ENCODE results near the gene NATD1. TPM values are rescaled to one million over a fixed set of nuclear protein-coding genes. Genes with fewer than 3 reads are reported as not detected.
"Not testable (repeated sequence)": the region's sequence is repeated elsewhere in the genome, so short reads cannot be mapped to it uniquely, and the experiment has no call there.

NATD1 gene
- polyA plus RNA-seq, 2 donors: 2.3 to 3.2 TPM

DNA sequence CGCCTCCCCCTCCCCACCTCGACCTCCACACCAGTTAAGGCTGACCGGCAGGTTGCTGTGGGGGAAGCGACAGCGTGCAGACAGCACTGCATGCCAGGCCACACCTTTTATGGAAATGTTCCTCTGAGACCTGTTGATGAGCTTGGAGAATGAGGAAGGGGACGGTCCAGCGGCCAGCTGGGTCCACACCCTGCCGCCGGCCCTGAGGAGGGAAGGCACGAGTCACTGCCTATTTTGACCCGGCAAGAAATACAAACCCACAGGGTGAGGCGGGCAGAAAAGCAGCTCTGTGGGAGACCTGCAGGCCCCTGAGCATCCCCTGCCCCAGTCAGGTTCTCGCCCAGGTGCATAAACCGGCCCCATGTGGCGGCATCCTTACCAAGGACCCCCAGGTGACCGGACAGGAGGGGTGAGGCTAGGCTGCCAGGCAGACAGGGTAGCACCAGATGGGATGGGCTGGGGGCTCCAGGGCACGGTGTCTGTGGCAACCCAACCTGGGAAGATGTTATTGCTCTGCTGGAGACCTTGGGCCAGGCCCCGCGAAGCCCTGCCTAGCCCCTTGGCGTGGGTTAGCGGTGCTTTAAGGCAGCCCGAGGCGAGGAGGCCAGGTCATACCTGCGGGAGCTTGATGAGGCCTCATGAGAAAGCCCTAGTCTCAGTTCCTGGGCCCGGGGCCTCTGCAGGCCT lies 12.7 kb downstream of the NATD1 start:
- WGBS, 2 donors: 71 to 76% methylated on average over 25 of the region's 25 CpGs
- no peaks in the 10 kb centered on the region for H3K9me3 ChIP-seq (ENCODE audit: control insufficient read depth in 2 of 2, insufficient read depth in 1 of 2, low read depth in 1 of 2, low read length in 1 of 2)
- H3K4me1 ChIP-seq (ENCODE audit: control insufficient read depth in 2 of 2, insufficient read depth in 2 of 2, low read length in 1 of 2): no peaks in the 10 kb centered on the region
- no peaks in the 10 kb centered on the region for H3K27me3 ChIP-seq (ENCODE audit: control insufficient read depth in 1 of 2, insufficient read depth in 2 of 2, low read length in 2 of 2)
- no peak overlapping the region for H3K4me3 ChIP-seq (ENCODE audit: low read depth in 1 of 2, low read length in 2 of 2)
- no peak overlapping the region for H3K27ac ChIP-seq (ENCODE audit: low read depth in 2 of 2, low read length in 1 of 2)
- peaks cover 0 to 2% of the 10 kb centered on the region in 2 donors for H3K36me3 ChIP-seq (ENCODE audit: control insufficient read depth in 2 of 2, insufficient read depth in 2 of 2, low read length in 1 of 2)

DNA sequence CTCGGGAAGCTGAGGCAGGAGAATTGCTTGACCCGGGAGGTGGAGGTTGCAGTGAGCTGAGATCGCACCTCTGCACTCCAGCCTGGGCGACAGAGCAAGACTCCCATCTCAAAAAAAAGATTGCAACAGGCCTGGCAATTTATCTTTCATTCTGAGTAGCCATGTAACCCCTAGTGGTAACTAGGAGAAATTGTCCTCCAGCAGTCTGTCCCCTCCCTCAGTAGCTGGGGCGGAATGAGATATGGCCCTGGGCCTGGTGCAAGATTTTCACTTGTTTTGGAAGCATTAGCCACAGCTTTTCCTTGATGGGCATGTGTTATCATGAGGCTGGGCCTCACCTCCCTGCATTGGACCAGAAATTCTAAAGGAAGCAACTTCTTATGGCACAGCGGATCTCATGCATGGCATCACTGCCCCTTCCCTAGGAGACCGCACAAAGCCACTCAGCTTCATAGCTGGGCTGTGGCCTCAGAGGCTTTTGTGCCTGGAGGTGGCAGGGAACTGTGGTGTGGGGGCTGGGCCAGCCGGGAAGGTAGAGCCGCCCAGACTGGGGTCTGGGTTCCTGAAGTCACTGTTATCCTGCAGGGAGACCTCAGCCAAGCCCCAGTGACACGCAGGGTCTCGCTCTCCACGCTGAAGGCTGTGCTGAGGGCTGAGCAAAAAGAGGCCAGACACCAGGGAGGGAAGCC lies 13.4 kb downstream of the NATD1 start:
- Histone ChIP-seq H3K9me3 (ENCODE audit: control insufficient read depth in 2 of 2, insufficient read depth in 1 of 2, low read depth in 1 of 2, low read length in 1 of 2) (no peaks in the 10 kb centered on the region), H3K4me1 (ENCODE audit: control insufficient read depth in 2 of 2, insufficient read depth in 2 of 2, low read length in 1 of 2) (no peaks in the 10 kb centered on the region), H3K27ac (ENCODE audit: low read depth in 2 of 2, low read length in 1 of 2) (no peak overlapping the region), H3K27me3 (ENCODE audit: control insufficient read depth in 1 of 2, insufficient read depth in 2 of 2, low read length in 2 of 2) (no peaks in the 10 kb centered on the region), H3K36me3 (ENCODE audit: control insufficient read depth in 2 of 2, insufficient read depth in 2 of 2, low read length in 1 of 2) (peaks cover 0 to 2% of the 10 kb centered on the region in 2 donors), H3K4me3 (ENCODE audit: low read depth in 1 of 2, low read length in 2 of 2) (no peak overlapping the region)
- WGBS, 2 donors: 79 to 81% methylated on average over 12 of the region's 12 CpGs

DNA sequence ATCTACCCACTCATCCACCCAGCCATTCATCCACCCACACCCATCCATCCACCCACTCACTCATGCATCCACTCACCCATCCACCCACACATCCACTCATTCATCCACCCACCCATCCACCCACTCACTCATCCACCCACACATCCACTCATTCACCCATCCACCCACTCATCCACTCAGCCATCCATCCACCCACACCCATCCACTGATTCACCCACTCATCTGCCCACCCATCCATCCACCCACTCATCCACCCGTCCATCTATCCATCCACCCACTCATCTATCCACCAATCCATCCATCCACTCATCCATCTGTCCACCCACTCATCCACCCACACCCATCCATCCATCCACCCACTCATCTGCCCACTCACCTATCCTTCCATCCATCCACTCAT lies 17.3 kb downstream of the NATD1 start:
- H3K9me3 ChIP-seq (ENCODE audit: control insufficient read depth in 2 of 2, insufficient read depth in 1 of 2, low read depth in 1 of 2, low read length in 1 of 2): no peaks in the 10 kb centered on the region
- H3K4me1 ChIP-seq (ENCODE audit: control insufficient read depth in 2 of 2, insufficient read depth in 2 of 2, low read length in 1 of 2): no peaks in the 10 kb centered on the region
- no peaks in the 10 kb centered on the region for H3K36me3 ChIP-seq (ENCODE audit: control insufficient read depth in 2 of 2, insufficient read depth in 2 of 2, low read length in 1 of 2)
- 72 to 88% methylated on average over 1 of the region's 1 CpG for WGBS, 2 donors
- H3K27me3 ChIP-seq (ENCODE audit: control insufficient read depth in 1 of 2, insufficient read depth in 2 of 2, low read length in 2 of 2): no peaks in the 10 kb centered on the region
- no peak overlapping the region for H3K27ac ChIP-seq (ENCODE audit: low read depth in 2 of 2, low read length in 1 of 2)
- H3K4me3 ChIP-seq (ENCODE audit: low read depth in 1 of 2, low read length in 2 of 2): no peak overlapping the region

DNA sequence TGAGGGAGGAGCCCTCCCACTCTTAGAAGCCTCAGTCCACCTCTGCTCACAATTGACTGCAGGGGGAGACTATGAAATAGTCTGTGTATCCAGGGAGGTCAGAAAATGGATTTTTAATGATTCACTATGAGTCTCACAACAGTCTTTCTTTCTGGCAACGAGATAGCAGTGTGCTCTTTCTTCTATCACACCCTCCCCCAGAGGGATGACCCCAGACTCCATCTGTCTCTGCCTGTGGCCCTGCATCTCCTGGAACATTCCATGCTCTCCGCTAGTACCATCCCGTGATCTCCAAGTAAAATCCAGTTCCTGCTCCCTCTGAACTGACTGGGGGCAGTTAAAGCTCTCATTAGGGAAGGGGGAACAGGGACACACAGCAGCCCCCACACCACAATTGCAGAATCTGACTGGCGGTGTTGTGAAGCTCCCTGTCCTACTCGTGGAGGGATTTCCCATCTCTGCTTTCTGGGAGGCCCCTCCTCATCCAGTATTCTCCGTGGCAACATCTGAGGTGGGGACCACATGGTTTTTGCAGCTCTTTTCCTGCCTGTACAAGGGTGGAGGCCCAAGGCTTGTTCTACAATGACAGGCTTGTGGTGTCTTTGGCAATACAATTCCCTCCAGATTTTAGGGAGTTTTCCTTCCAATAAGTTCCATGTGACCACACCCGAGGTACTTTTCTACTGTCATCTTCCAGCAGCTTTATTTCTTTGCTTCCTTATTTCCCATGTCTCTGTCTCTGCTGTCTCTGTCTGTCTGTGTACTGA lies 19.4 kb downstream of the NATD1 start:
- no peaks in the 10 kb centered on the region for H3K27me3 ChIP-seq (ENCODE audit: control insufficient read depth in 1 of 2, insufficient read depth in 2 of 2, low read length in 2 of 2)
- no peaks in the 10 kb centered on the region for H3K9me3 ChIP-seq (ENCODE audit: control insufficient read depth in 2 of 2, insufficient read depth in 1 of 2, low read depth in 1 of 2, low read length in 1 of 2)
- no peak overlapping the region for H3K27ac ChIP-seq (ENCODE audit: low read depth in 2 of 2, low read length in 1 of 2)
- no peaks in the 10 kb centered on the region for H3K4me1 ChIP-seq (ENCODE audit: control insufficient read depth in 2 of 2, insufficient read depth in 2 of 2, low read length in 1 of 2)
- H3K4me3 ChIP-seq (ENCODE audit: low read depth in 1 of 2, low read length in 2 of 2): no peak overlapping the region
- H3K36me3 ChIP-seq (ENCODE audit: control insufficient read depth in 2 of 2, insufficient read depth in 2 of 2, low read length in 1 of 2): no peaks in the 10 kb centered on the region
- WGBS, 2 donors: 61 to 73% methylated on average over 7 of the region's 7 CpGs

DNA sequence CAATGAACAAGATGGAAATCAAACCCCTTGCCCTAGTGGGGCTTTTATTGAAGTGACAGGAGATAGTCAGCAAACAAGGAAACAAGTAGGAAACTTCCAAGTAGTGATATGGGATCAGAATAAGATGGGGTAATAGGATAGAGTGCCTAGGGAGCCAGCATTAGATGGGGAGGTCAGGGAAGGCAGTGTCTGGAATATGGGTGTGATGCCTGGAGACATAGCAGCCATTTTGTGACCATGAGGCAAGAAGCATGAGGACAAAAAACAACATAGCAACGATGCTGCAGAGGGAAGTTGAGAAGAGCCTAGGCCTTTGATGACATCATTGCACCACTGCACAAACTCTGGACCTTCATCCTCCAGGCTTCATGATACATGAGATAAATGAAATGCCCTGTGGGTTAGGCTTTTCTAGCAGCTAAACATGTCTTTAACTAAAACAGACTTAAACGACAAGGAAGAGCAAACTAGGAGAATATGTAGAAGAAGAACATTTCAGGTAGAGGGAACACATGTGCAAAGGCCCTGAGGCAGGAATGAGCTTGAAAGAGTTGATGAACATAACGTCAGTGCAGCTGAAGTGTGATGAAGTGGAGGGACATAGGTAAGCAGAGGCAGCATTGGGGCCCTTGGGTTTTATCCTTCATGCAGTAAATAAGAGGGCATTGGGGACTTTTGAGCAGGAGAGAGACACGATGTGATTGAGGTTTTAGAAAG lies 21.0 kb downstream of the NATD1 start:
- no peaks in the 10 kb centered on the region for H3K36me3 ChIP-seq (ENCODE audit: control insufficient read depth in 2 of 2, insufficient read depth in 2 of 2, low read length in 1 of 2)
- H3K4me1 ChIP-seq (ENCODE audit: control insufficient read depth in 2 of 2, insufficient read depth in 2 of 2, low read length in 1 of 2): no peaks in the 10 kb centered on the region
- H3K4me3 ChIP-seq (ENCODE audit: low read depth in 1 of 2, low read length in 2 of 2): no peak overlapping the region
- H3K27me3 ChIP-seq (ENCODE audit: control insufficient read depth in 1 of 2, insufficient read depth in 2 of 2, low read length in 2 of 2): no peaks in the 10 kb centered on the region
- no peaks in the 10 kb centered on the region for H3K9me3 ChIP-seq (ENCODE audit: control insufficient read depth in 2 of 2, insufficient read depth in 1 of 2, low read depth in 1 of 2, low read length in 1 of 2)
- H3K27ac ChIP-seq (ENCODE audit: low read depth in 2 of 2, low read length in 1 of 2): no peak overlapping the region
- 90 to 92% methylated on average over 4 of the region's 4 CpGs for WGBS, 2 donors

DNA sequence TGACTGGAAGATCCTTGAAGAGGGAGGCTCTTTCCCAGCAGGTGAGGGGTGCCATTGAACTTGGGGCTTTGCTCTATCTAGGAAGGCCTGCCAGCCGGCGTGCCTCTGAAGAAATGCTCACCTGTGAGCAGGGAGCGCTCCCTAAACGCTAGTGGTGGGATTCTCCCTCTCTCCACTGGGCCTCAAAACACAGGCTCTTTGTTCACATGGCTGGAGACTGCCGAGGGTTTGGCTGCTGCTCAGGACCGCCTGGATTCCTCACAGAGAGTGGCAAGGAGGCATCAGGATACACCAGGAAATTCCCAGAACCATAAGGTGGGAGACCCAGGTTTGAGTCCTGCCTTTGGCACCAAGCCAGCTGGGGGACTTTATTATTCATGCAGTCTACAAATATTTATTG lies 21.7 kb downstream of the NATD1 start:
- Histone ChIP-seq H3K4me1 (ENCODE audit: control insufficient read depth in 2 of 2, insufficient read depth in 2 of 2, low read length in 1 of 2) (no peaks in the 10 kb centered on the region), H3K27ac (ENCODE audit: low read depth in 2 of 2, low read length in 1 of 2) (no peak overlapping the region), H3K36me3 (ENCODE audit: control insufficient read depth in 2 of 2, insufficient read depth in 2 of 2, low read length in 1 of 2) (no peaks in the 10 kb centered on the region), H3K9me3 (ENCODE audit: control insufficient read depth in 2 of 2, insufficient read depth in 1 of 2, low read depth in 1 of 2, low read length in 1 of 2) (no peaks in the 10 kb centered on the region), H3K4me3 (ENCODE audit: low read depth in 1 of 2, low read length in 2 of 2) (no peak overlapping the region), H3K27me3 (ENCODE audit: control insufficient read depth in 1 of 2, insufficient read depth in 2 of 2, low read length in 2 of 2) (no peaks in the 10 kb centered on the region)
- WGBS, 2 donors: 69 to 70% methylated on average over 6 of the region's 6 CpGs

DNA sequence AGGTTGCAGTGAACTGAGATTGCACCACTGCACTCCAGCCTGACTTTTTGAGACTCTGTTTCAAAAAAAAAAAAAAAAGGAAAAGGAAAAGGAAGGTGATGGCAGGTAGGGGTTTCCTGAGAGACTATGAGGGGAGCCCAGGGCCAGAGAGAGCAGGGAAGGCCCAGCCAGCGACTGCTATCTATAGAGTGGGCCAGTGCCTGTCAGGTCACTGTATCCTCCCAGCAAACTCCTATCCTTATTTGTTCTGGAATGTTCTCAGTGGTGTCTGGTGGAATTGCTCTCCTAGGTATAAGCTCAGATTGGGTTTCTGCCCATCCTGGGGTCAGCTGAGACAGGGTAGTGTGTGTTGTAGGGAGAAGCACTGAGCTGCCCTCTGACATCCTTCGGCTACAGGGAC lies 24.4 kb downstream of the NATD1 start:
- H3K27ac ChIP-seq (ENCODE audit: low read depth in 2 of 2, low read length in 1 of 2): no peak overlapping the region
- H3K4me1 ChIP-seq (ENCODE audit: control insufficient read depth in 2 of 2, insufficient read depth in 2 of 2, low read length in 1 of 2): no peaks in the 10 kb centered on the region
- WGBS, 2 donors: 74 to 75% methylated on average over 2 of the region's 2 CpGs
- H3K27me3 ChIP-seq (ENCODE audit: control insufficient read depth in 1 of 2, insufficient read depth in 2 of 2, low read length in 2 of 2): no peaks in the 10 kb centered on the region
- peaks cover 0 to under 1% of the 10 kb centered on the region in 2 donors for H3K36me3 ChIP-seq (ENCODE audit: control insufficient read depth in 2 of 2, insufficient read depth in 2 of 2, low read length in 1 of 2)
- no peak overlapping the region for H3K4me3 ChIP-seq (ENCODE audit: low read depth in 1 of 2, low read length in 2 of 2)
- no peaks in the 10 kb centered on the region for H3K9me3 ChIP-seq (ENCODE audit: control insufficient read depth in 2 of 2, insufficient read depth in 1 of 2, low read depth in 1 of 2, low read length in 1 of 2)

DNA sequence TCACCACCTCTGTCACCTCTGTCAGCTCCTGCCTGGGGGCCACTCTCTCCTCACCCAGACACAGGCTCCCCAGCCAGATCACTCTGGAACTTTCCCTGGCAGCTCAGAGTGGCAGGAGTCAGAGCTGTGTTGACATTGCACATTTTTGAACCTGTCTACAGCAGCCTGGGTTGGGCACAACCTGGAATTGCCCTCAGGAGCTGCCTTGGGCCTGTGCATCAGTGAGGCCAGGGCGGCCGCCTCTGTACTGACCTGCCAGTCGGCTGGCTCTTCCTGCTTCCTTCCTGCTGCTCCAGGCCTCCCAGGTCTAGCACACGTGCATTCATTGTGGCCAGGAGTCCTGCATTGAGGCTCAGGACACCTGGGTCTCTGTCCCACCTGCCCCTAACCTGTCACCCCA lies 25.1 kb downstream of the NATD1 start:
- Histone ChIP-seq H3K4me3 (ENCODE audit: low read depth in 1 of 2, low read length in 2 of 2) (no peak overlapping the region), H3K27ac (ENCODE audit: low read depth in 2 of 2, low read length in 1 of 2) (no peak overlapping the region), H3K9me3 (ENCODE audit: control insufficient read depth in 2 of 2, insufficient read depth in 1 of 2, low read depth in 1 of 2, low read length in 1 of 2) (no peaks in the 10 kb centered on the region), H3K27me3 (ENCODE audit: control insufficient read depth in 1 of 2, insufficient read depth in 2 of 2, low read length in 2 of 2) (no peaks in the 10 kb centered on the region), H3K36me3 (ENCODE audit: control insufficient read depth in 2 of 2, insufficient read depth in 2 of 2, low read length in 1 of 2) (peaks cover 0 to 6% of the 10 kb centered on the region in 2 donors), H3K4me1 (ENCODE audit: control insufficient read depth in 2 of 2, insufficient read depth in 2 of 2, low read length in 1 of 2) (no peaks in the 10 kb centered on the region)
- 59 to 63% methylated on average over 4 of the region's 4 CpGs for WGBS, 2 donors

DNA sequence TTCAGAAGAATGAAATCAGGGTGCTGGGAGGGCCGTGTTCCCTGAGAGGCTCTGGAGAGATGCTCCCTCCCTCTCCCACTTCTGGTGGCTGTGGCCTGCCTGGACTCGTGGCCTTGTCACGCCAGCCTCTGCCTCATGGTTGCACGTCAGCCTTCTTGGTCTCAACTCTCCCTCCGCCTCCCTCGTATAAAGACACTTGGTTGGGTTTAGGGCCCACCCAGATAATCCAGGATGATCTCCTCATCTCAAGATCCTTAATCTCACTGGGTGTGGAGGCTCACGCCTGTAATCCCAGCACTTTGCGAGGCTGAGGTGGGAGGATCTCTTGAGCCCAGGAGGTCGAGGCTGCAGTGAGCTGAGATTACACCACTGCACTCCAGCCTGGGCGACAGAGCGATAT lies 25.9 kb downstream of the NATD1 start:
- not testable (repeated sequence) for H3K27me3 ChIP-seq (ENCODE audit: control insufficient read depth in 1 of 2, insufficient read depth in 2 of 2, low read length in 2 of 2); H3K27ac ChIP-seq (ENCODE audit: low read depth in 2 of 2, low read length in 1 of 2); H3K4me1 ChIP-seq (ENCODE audit: control insufficient read depth in 2 of 2, insufficient read depth in 2 of 2, low read length in 1 of 2); H3K36me3 ChIP-seq (ENCODE audit: control insufficient read depth in 2 of 2, insufficient read depth in 2 of 2, low read length in 1 of 2); H3K9me3 ChIP-seq (ENCODE audit: control insufficient read depth in 2 of 2, insufficient read depth in 1 of 2, low read depth in 1 of 2, low read length in 1 of 2); H3K4me3 ChIP-seq (ENCODE audit: low read depth in 1 of 2, low read length in 2 of 2)
- 76 to 84% methylated on average over 11 of the region's 11 CpGs for WGBS, 2 donors
